ENCODE data around the gene KDM1B.

The KDM1B gene, protein sequence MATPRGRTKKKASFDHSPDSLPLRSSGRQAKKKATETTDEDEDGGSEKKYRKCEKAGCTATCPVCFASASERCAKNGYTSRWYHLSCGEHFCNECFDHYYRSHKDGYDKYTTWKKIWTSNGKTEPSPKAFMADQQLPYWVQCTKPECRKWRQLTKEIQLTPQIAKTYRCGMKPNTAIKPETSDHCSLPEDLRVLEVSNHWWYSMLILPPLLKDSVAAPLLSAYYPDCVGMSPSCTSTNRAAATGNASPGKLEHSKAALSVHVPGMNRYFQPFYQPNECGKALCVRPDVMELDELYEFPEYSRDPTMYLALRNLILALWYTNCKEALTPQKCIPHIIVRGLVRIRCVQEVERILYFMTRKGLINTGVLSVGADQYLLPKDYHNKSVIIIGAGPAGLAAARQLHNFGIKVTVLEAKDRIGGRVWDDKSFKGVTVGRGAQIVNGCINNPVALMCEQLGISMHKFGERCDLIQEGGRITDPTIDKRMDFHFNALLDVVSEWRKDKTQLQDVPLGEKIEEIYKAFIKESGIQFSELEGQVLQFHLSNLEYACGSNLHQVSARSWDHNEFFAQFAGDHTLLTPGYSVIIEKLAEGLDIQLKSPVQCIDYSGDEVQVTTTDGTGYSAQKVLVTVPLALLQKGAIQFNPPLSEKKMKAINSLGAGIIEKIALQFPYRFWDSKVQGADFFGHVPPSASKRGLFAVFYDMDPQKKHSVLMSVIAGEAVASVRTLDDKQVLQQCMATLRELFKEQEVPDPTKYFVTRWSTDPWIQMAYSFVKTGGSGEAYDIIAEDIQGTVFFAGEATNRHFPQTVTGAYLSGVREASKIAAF

DNA sequence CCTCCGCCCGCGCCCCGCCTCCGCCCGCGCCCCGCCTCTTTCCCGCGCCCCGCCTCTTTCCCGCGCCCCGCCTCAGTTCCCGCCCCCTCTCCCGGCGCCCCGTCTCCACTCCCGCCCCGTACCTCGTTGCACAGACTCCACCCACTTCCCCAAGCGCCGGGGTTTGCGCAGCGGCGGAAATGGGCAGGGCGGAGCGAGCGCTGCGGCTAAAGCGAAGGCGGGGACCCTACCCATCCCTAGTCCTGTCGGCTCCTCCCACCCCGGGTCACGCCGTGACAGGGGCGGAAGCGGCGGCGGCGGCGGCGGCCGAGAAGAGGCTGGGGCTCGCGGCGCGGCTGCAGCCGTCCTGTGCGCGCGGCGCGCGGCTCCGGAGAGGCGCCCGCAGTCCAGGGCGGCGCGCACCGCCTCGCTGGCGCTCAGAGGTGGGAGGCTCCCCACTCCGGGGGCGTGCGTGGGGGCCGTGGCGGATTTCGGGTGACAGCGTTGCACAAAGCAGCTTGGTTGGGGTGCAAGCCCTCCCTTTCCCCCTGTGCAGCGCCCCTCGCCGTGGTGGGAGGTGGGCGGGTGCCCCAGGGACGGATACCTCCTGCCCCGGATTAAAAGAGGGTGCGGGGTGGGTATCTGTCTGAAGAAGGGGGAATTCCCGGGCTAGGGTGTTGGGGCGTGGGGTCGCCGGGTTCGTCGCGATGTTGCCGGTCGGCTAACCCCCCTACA lies at the start of gene KDM1B:
Gene KDM1B (plus strand): TSS at position 273 of the 714 bp plus-strand sequence. CDS start 4,474 bp downstream, outside the sequence.
- DNase-seq = peak; percentile 91

GRCh38 chr6:18107061-18107460 lies 48.2 kb upstream of the KDM1B start:
- DNase-seq = no peak

- DNase-seq = no peak
These were observed 45.1 kb upstream of the KDM1B start for GRCh38 chr6:18110162-18110561.

GRCh38 chr6:18115356-18115755 lies 39.9 kb upstream of the KDM1B start:
- DNase-seq = no peak

GRCh38 chr6:18117136-18117535 lies 38.1 kb upstream of the KDM1B start:
- no peak for DNase-seq

GRCh38 chr6:18118330-18118729 lies 36.9 kb upstream of the KDM1B start:
- DNase-seq = no peak

DNA sequence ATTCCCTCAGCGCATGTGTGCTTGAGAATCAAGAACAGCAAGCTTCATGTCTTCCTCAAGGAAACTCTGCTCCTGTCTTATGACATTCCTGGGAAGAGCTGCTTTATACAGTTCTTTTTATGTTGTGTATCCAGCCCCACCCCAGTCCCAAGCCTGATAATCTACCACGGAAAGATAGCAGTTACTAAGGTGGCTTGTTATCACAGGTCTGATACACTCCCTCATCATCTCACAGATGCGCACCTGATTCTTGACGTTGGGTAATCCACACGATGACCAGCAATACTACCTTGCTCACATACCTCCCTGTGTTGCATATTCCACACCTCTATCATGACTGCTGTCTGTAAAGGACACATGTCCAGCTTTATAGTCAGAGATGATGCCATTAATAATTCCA lies 36.0 kb upstream of the KDM1B start:
- DNase-seq = no peak

DNA sequence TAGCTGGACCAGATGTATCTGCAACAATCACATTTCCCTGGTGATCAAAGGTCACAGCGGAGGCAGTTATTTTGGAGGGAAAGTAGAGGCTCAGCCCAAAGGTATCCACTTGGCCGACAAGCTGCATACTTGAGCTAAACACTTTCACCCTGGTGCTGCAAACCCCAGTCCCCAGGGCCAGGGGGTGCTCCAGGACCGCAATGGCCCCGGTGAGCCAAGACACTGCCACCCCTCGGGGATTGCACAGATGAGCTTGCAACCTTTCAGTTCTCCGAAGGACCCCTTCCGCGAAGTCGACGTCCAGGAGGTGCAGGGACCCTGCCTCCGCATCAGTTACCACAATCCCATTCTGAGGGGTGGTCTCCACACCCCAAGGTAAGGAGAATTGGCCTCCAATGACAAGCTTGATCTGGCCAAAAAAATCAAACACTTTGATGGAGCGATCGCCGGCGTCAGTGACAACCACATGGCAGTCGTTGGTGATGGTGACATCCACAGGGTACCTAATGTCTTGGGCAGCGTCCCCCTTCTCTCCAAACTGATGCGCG lies 33.6 kb upstream of the KDM1B start:
- DNase-seq = no peak

- peak; percentile 37 for DNase-seq
These were observed 32.8 kb upstream of the KDM1B start, which contains the start of gene NHLRC1 for GRCh38 chr6:18122128-18123093. Gene NHLRC1 (minus strand): TSS chr6:18122677. CDS start chr6:18122606, 71 bp downstream.

GRCh38 chr6:18126121-18126520 lies 29.1 kb upstream of the KDM1B start:
- DNase-seq = no peak

DNA sequence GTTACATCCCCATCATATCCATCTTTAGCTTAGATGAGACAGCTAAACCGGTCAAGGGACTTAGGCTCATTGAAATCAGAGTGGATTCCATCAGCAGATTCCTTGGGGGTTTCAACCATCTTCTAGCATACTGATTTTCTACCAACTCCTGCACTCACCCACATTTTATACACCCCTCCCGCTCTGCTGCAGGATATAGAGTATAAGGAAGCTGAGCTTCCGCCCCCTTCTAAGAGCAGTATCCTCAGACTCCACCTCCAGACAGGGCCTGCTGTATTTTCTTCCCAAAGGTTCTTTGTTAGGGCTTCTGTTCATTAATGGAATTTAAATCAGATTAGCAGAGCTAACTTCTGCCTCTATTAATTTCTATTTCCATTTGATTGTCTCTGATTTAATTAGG lies 22.9 kb upstream of the KDM1B start:
- DNase-seq = no peak

- DNase-seq = no peak
These were observed 20.1 kb upstream of the KDM1B start for GRCh38 chr6:18135171-18135570.

- DNase-seq = no peak
These were observed 19.0 kb upstream of the KDM1B start for GRCh38 chr6:18136260-18136659.

- DNase-seq = no peak
These were observed 16.3 kb upstream of the KDM1B start for GRCh38 chr6:18138906-18139305.

- no peak for DNase-seq
These were observed 15.1 kb upstream of the KDM1B start for GRCh38 chr6:18139935-18140621.

DNA sequence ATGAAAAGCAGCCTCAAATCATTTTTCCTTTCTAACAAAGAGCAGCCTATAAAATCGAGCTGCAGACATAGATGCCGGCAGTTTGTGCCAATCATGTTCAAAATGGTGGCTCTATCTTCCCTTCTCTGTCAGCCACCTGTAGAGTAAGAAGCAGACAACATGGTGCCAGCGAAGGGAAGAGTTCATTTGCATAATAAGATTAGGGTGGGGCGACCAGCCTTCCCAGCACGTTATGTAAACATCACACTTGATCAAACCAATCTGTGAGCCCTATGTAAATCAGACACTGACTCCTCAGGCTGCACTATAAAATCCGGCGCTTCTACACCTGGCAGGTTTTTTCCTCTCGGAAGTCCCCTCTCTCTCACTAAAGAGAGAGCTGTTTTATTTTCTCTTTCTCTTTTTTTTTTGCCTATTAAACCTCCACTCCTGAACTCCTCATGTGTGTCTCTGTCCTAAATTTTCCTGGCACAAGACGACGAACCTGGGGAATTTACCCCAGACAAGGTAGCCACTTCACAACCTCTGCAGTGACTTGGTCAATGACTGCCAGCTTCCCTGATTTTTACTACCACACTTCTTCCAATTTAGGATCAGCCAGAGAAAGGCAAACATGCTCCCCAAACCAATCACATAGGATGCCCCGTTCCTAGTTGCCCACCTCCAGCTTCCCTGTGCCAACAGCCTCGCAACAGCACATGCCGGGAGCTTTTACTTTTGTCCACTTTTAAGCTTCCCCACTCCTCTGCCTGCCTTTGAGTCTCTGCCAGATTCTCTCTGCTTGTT lies 13.2 kb upstream of the KDM1B start:
- DNase-seq = no peak

DNA sequence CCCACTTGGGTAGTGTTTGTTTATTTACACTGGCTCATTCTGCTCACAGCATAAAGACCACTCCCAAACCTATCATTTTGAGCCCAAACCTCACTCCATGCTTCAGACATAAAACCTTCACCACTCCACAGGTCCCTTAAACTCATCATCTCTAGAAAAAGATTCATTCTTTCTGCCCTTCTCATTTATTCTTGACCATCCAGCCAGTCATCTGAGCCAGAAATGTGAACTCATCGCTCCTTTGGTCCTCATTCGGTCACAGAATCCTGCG lies 12.7 kb upstream of the KDM1B start:
- DNase-seq = no peak

- DNase-seq = no peak
These were observed 8.1 kb upstream of the KDM1B start for GRCh38 chr6:18147160-18147559.

DNA sequence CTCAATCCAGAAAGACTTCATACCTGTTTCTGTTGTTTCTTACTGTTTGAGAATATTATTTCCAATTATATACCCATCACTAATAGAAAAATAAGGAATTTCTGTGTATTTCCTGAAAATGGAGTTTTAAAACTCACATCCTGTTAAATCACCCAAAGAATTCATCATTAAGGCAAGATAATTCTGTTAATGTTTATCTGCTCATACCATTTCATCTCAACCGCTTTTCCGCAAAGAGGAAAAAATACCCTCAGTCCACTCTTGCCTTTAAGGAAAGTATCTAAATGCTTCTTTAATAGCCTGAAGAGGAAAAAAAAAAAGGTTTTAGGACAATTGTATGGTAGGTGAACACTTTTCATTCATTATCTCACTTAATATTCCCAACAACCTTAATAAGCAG lies 7.6 kb upstream of the KDM1B start:
- DNase-seq = no peak

DNA sequence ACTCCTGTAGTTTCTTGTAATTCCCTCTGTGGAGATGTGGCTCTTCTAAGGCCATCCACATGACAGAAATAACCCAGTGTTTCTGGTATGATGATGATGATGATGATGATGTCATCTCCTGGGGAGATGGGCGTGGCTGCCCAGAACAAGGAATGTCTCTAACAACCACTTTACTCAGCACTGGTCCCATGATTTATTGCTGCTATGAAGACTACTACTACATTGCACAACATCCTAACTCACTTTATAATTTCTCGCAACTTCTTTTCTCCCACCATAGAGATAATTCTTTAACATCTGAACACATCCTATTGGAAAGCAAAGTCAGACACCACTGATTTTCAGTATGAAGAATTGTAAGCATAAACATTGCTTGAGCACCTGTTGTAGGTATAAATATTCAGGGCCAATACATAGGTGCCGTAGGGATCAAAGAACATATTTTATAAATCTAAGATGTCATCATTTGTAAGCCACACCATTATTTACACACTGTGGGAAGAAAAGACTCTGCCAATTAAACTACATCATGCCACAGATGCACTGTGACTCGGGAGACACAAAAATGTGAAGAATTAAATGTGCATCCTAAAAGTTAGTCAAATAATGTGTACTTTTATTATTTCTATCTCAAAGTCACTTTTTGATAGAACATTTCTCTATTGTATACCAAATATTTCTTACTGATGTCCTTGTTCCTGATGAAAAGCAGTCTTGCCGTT lies 6.8 kb upstream of the KDM1B start:
- DNase-seq = no peak

Data from cortex of kidney (tissue), 1 donor.